AG04449 (cell line): ENCODE measurements around the gene POLR3B.

ENCODE experiments used
- CTCF ChIA-PET: fragments of 350-600 bp; formaldehyde crosslinking; extraction: SDS; loops from one replicate; lab custom pipeline; 2021; ENCODE audit warnings: antibody characterized with exemption; lab: Yijun Ruan, JAX
- POLR2A ChIA-PET: fragments of 400-600, 350-600 bp; formaldehyde crosslinking; extraction: SDS; loops from one replicate; lab custom pipeline; 2020; ENCODE audit warnings: antibody characterized with exemption, inconsistent platforms; lab: Yijun Ruan, JAX
- DNase-seq: peaks from one replicate; pipeline ENCODE4 v3.0.0-alpha.2; 2010; ENCODE audit warnings: low read depth, low spot score
- H3K4me3 ChIP-seq: 2 replicates; pipeline ENCODE4 v1.5.1; 2011; ENCODE audit warnings: low read depth, mild to moderate bottlenecking, control low read depth, low read length
- CTCF ChIP-seq: IDR thresholded peaks from one replicate; pipeline ENCODE4 v1.5.1; 2011; ENCODE audit warnings: mild to moderate bottlenecking, moderate library complexity, low read length, control low read depth, inconsistent platforms; ENCODE audit not compliant: insufficient read depth; ENCODE audit errors: missing control alignments

The POLR3B gene

GRCh38 chr12:106345746-106346145 is 11.8 kb upstream of the POLR3B start:
- ChIA-PET CTCF (interaction anchor here (0.8 to 7.0 kb wide), 7 partner anchors 10 to 573 kb away, joined by 3 to 88 read pairs (median 5); partner anchors contain the start of gene POLR3B), POLR2A (interaction anchor here (2.0 kb wide), 1 partner anchor 12 kb away, joined by 5 read pairs; the partner anchor contains the start of gene POLR3B)
- DNase-seq, result no peak
- peak; percentile 49 for TF ChIP-seq CTCF
- H3K4me3 ChIP-seq, result no peak overlapping the region

- POLR2A ChIA-PET, result no interaction called here
- no peak overlapping the region for H3K4me3 ChIP-seq
- DNase-seq, result no peak
- CTCF ChIA-PET, result interaction anchor here (1.3 to 3.5 kb wide), 4 partner anchors 9 to 571 kb away, joined by 3 to 27 read pairs (median 4); partner anchors contain the start of gene POLR3B
- TF ChIP-seq CTCF, result no peak
These were observed 9.1 kb upstream of the POLR3B start for GRCh38 chr12:106348411-106348810.

DNA sequence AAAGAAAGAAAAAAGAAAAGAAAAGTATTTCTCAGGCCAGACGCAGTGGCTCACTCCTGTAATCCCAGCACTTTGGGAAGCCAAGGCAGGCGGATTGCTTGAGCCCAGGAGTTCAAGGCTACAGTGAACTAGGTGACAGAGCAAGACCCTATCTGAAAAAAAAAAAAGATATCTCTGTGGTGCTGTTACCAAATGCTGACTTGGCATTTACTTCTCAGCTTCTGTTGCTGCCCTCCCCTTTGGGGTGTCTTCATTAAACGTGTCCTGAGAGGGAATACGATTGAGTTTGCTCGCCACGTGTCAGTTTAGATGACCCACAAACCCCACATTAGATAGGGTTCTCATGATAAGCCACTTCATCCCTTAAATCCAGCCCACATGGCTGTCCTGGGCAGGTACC is 4.4 kb upstream of the POLR3B start:
- no peak overlapping the region for H3K4me3 ChIP-seq
- TF ChIP-seq CTCF, result no peak
- no peak for DNase-seq
- ChIA-PET POLR2A (no interaction called here), CTCF (interaction anchor here (1.1 to 7.3 kb wide), 5 partner anchors 10 to 132 kb away, joined by 3 to 88 read pairs (median 3); no protein-coding TSS in a partner anchor)

DNA sequence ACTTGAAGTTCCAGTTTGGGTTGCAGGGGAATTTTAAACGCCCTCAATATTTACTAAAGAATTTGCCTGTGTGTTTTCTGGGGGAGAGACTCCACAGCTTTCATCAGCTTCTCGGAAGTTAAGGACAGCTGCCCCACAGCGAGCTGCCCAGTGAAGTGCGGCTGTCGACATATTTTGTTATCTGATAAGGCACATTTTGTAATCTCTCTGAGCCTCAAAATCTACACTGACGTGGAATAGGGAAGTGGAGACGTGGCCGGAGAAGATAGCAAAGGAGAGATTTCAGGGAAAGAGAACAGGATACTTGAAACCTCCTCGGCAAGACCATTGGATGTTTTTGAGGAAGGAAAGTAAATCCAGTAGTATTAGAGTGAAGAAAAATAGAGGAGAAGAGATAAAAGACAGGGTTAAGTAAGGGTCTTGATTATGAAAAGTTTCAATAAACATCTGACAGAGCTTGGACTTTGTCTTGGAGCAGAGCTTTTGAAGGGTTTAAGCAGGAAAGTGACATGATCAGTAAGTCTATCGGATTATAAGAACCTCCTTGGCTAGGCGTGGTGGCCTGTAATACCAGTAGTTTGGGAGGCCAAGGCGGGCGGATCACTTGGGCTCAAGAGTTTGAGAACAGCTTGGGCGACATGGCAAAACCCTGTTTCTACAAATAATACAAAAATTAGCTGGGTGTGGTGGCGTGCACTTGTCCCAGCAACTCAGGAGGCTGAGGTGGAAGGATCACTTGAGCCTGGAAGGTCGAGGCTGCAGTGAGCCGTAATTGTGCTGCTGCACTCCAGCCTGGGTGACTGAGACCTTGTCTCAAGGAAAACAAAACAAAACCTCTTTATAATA is 1.1 kb downstream of the POLR3B start:
- POLR2A ChIA-PET, result interaction anchor here (0.6 to 2.4 kb wide), 7 partner anchors 10 to 598 kb away, joined by 3 to 13 read pairs (median 4); partner anchors contain the start of genes CKAP4, RIC8B and TMEM263
- TF ChIP-seq CTCF, result no peak
- CTCF ChIA-PET, result interaction anchor here (0.7 to 7.3 kb wide), 27 partner anchors 10 to 595 kb away, joined by 3 to 88 read pairs (median 5); no protein-coding TSS in a partner anchor

DNA sequence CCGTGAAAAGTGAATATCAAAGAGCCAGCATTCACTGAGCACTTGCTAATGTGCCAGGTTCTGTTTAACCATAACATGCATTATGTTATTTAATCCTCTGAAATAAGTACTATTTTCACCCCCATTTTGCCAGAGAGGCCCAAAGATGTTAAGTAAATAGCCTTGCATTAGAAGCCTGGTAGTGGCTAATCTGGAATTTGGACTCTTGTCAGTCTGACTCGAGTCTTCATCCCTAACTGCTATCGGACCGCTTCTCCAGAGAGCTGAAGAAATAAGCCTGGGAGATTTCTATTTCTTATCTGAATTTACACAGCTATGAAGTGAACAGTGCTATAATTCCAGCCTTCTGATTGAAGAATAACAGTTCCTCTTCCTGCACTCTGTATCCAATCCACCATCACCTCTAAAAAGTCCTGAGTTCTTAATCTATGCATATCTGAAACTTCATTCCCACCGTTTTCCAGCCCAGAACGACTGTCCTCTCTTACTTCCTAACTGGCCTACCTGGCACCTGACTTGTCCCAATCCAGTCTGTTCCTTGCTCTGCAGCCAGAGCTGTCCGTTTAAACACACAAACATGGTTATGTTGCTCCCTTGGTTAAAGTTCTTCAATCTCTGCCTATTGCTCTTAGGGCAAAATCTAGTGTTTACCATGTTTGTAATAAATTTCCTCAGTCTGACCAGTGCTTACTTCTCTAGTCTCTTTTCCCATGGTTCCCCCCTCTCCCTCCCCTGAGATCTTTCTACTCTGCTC is 2.3 kb downstream of the POLR3B start:
- H3K4me3 ChIP-seq, result no peak overlapping the region
- TF ChIP-seq CTCF, result no peak
- no peak for DNase-seq
- ChIA-PET CTCF (interaction anchor here (0.9 to 1.9 kb wide), 4 partner anchors 9 to 560 kb away, joined by 3 to 10 read pairs (median 4); no protein-coding TSS in a partner anchor), POLR2A (no interaction called here)

More for the DNA sequence above, 1.1 kb downstream of the POLR3B start:
- DNase-seq, result no peak
- H3K4me3 ChIP-seq, result peak overlapping the region; percentile 97
